CD4-positive, alpha-beta T cell treated with Interleukin-12 subunit alpha and Interleukin-12 subunit beta, for 1 hour (primary cell): ENCODE measurements around the gene JAML.

ENCODE experiments used
- DNase-seq: peaks from one replicate; pipeline ENCODE4 v3.0.0-alpha.2; 2020

JAML gene, protein sequence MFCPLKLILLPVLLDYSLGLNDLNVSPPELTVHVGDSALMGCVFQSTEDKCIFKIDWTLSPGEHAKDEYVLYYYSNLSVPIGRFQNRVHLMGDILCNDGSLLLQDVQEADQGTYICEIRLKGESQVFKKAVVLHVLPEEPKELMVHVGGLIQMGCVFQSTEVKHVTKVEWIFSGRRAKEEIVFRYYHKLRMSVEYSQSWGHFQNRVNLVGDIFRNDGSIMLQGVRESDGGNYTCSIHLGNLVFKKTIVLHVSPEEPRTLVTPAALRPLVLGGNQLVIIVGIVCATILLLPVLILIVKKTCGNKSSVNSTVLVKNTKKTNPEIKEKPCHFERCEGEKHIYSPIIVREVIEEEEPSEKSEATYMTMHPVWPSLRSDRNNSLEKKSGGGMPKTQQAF

GRCh38 chr11:118224511-118225188 is at the start of gene JAML:
Gene JAML, minus strand, starts transcription at chr11:118225011. Its CDS starts 10,145 bp downstream, at chr11:118214866.
- DNase-seq, result peak; percentile 77

DNA sequence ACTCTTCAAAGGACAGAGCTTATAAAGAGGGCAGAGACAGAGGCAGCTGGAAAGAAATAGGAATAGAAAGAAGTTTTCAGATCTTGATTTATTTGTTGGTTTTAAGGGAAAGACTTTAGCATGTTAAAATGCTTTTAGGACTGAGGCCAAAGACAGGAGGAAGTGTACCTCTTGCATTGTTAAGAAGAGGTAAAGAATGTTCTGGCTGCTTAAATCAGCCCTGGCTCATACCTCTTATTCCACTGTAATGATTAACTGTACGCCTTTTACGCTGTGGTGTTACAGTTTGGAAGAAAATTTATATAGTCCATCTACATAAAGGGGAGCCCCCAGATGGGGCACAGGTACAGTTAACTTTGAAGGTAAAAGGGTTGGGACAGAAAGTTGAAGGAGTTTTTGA is 49.4 kb upstream of the JAML start:
- DNase-seq, result no peak

DNA sequence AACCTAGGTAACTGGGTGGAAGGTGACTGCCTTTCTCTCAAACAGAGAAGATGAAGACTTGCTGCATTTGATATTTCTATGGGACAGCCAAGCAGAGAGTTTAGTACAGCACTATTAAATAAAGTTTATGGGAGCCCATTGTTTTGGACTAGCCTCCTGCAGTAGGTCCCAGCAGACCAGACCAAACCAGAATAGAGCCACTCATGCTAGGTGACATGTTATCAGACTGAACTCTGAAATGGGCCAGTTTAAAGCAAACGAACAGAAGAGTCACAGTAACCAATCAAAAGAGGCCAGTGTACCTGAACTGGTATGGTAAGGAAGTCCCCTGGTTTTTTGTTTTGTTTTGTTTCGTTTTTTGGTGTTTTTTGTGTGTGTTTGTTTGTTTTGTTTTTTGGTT is 47.2 kb upstream of the JAML start:
- no peak for DNase-seq

GRCh38 chr11:118267486-118267885 is 42.7 kb upstream of the JAML start:
- DNase-seq, result no peak

DNA sequence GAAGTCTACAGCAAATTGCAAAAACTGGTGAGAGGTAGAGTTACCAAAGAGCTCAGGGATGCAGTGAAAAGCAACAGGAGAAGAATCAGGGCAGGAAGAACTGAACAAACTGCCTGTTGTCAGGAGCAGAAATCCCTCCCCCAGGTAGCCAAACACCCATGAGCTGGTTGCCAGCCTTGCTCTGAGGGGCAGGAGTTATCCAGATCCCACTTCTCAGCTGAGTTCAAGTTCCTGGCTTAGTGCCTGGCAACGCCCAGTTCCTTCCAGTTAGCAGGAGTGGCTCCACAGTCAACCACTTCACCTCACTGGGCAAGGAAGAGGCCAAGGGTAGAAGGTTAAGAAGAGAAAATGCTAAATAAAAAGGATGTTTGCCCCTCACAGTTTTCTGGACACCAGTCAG is 41.1 kb upstream of the JAML start:
- no peak for DNase-seq

GRCh38 chr11:118264569-118265465 is 40.0 kb upstream of the JAML start:
- no peak for DNase-seq

DNA sequence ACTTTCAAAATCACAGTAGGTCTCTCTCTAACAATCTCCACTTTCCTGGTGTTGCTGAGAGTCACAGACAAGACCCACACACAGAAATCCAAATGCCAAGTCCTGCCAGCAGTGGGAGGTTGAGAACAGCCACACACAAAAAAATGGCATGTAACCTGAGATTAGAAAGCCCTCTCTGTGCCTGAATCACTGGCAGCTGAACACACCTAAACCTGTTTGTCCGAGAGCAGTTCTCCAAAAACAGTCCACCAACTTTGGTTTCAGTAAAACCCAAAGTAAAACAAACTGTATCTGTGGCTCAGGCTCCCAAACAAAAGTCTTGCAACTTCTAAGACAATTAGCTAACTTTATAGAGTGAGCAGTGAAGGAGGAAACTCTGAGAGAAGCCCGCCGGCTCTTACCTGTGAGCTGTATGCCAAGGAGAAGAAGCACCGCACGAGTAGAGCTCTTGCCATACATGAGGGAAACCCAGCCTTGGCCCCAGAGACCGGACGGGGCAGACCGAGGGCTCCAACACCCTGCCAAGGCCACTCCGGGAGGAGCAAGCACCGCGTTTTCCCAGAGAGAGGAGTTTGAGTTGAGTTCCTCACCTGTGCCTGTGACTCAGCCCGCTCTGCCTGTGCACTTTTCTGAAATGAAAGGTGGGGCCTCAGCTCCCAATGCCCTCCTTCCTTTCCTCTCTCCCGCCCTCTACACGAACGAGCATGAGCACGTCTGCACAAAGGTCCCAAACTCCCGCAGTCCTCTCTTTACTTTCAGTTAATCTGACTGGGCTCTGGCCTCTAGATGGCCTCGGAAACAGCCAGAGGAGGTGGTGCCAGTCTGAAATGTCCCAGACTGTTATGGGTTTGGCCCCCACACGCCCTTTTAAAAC is 39.1 kb upstream of the JAML start, which contains the start of gene MPZL2:
MPZL2 (minus strand) TSS at position 603 of the 874 bp plus-strand sequence; CDS start at position 459, 144 bp downstream.
- no peak for DNase-seq

- DNase-seq, result no peak
These were observed 38.3 kb upstream of the JAML start for GRCh38 chr11:118263112-118263511.

GRCh38 chr11:118260353-118260752 is 35.5 kb upstream of the JAML start:
- no peak for DNase-seq

DNA sequence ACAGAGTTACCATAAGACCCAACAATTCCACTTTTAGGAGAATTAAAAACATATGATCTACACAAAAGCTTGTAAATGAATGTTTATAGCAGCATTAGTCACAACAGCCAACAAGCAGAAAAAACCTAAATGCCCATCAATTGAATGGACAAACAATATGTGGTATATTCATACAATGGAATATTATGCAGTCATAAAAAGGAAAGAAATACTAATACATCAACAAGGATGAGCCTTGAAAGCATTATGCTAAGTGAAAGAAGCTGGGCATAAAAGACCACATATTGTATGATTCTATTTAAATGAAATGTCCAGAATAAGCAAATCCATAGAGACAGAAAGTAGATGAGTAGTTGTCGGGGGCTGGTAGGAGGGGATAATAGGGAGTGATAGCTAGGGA is 34.3 kb upstream of the JAML start:
- DNase-seq, result no peak

GRCh38 chr11:118258410-118258809 is 33.6 kb upstream of the JAML start:
- peak; percentile 29 for DNase-seq

DNA sequence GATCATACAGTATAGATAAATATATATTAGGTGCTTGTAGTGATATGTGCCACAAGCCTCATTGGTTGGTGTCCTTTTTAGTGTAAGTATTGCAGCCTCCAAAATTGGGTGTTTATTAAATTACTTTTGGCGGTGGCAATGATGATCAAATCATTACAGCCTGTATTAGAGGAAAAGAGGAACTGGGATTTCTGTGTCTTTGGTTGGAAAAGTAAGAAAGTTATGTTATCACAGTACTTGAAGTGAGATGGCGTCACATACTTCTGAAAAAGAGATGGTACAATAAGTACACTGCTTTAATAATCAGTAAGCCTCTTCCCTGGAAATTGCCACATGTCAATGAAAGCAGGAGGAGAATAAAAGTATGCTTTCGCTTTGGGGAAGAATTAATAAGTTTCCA is 27.9 kb upstream of the JAML start:
- no peak for DNase-seq

DNA sequence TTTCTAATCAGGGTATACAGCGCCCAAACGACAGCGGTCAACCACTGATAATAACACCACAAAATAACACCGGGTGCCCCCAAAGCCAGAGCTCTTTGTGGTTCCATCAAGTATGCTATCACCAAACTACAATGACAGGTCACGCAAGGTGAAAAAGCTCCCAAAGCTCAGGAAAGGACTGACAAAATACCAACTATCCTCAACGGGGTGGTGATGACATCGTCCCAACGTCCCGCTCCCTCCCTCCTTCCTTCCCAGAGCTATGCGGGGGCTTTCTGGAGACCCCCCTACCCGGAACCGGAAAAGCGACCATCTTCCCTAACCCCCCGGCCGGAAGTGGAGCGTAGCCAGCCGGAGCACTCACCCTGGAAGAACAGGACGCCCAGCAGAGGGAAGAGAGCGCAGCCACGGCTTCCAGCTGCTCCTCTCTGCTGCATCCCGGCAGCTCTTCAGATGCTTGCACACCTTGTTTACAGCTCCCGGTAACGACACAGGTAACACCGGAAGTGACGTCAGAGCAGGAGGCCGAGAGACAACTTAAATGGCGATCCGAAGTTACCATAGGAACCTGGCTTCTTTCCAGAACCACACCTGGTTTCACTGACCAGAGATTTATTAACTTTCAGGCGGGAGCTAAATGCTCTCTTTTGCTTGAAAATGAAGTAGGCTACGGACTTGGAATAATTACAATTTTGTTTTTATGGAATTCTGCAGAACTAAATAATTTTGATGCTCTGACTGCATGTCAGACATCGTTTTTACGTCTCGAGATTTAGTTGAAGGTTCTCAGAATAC is 27.2 kb upstream of the JAML start, which contains the start of gene MPZL3:
MPZL3 (minus strand) TSS at position 508 of the 795 bp plus-strand sequence; CDS start at position 437, 71 bp downstream.
- peak; percentile 94 for DNase-seq

GRCh38 chr11:118247041-118247440 is 22.2 kb upstream of the JAML start:
- peak; percentile 28 for DNase-seq

DNA sequence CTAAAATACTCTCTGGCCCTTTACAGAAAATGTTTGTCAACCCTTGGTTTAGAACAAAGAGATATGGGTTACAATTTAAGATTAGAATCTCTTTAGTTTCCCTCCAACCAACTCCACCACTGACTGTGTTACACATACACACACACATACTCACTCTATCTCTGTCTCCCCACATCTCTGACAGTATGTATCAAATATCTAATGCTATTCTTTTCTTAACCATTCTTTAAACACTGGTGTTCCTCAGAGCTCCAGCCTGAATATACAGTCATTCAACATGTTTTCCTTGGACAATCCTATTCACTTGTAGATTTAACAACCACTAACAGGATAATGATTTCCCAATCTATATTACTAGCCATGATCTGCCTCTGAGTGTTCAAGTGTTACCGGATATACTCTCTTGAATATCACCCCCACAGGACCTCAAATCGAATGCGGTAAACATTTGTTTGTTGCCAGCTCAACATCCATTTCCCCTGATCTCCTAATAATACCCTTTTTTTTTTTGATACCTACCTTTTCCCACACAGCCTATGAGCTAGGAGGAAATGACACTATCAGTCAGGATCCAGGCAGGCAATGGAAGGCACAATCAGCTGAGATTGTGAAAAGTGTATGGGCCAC is 21.2 kb upstream of the JAML start:
- DNase-seq, result peak; percentile 25

- no peak for DNase-seq
These were observed 19.4 kb upstream of the JAML start for GRCh38 chr11:118243993-118244762.

DNA sequence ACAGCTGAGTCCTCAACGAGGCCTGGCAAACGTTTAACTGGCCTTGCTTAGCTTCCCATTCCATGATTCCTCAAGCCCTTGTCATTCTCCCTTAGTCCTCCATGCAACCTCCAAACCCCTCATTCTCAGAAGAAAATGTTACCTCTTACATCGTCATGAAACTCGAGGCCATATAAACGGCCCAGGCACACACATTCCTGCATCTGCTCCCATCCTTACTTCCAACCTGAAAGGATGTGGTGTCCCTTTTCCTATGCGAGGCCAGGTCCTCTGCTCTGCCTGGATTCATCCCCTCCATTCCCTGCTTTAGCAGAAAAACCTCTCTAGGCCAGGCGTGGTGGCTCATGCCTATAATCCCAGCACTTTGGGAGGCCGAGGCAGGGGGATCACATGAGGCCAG is 18.4 kb upstream of the JAML start:
- DNase-seq, result no peak

DNA sequence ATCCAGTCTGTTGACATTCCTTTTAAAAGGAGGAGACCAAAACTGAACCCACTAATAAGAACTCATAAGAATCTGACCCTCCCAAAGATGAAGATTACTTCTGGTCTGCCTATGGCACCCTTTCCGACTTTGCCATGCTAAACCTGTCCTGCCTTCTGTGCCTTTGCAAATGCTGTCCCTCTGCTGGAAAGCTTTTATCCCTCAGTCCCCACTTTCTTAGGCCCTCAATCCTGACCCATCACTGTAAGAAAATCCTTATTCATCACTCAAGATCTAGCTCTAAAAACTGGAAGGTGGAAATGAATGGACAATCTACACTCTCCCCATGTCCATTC is 16.9 kb upstream of the JAML start:
- DNase-seq, result no peak

DNA sequence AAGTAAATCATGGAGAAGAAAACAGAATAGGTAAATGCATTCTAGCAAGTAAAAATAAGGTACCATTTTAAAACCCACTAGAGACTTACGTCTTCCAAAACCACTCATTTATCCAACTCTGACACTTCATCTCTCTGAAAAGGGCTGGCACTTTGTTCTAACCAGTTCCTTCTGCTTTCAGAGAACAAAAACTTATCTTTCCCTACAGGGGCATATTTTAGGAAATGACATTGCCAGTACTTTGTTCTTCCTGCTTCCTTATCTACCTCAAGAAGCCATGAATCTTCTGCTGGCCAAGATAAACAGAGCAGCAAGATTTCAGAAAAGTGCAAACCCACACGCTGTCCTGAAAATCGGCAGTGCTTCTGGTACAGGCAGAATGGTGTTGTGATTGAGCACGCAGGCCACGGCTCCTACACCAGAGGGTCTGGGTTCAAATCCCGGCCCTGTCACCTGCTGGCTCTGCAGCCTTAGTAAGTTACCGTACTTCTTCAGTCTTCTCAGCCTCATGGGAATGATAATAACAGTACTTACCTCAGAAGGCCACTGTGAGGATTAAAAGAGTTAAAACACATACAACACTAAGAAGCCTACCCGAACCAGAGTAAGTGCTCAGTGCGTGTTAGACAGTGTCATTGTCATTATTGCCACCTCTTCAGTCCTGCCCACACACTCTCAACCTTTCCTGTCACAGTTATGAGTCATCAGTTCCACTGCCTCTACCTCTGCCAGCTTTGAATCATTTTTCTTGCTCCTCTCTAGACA is 16.4 kb upstream of the JAML start:
- peak; percentile 78 for DNase-seq
